ENCODE data around the gene GPC6.

Gene GPC6

DNA sequence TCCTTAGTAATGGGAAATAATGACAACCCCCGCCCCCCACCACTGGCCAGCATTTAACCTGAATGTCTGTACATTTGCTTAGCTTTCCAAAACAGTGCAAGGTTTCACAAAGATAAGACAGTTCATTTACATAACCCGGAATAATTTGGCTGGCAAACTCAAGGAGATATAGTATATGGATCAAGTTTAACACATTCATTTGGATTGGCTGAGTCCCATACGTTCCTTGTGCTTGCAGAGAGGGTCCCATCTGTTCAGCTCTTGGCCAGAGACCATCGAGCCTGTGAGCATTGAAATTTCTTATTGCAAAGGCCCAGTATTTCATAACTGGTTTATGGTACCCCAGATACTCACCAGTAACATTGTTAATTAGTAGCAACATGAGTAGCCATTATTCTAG lies 116.5 kb downstream of the GPC6 start:
- Mint-ChIP-seq H3K4me1 (peaks cover 7% of the 10 kb centered on the region), H3K4me3 (no peak overlapping the region), H3K27me3 (ENCODE audit: low read depth) (no peaks in the 10 kb centered on the region), H3K27ac (peak overlapping the region in 1 of 3 experiments; percentile 1), H3K9me3 (peaks cover 3% of the 10 kb centered on the region), H3K36me3 (ENCODE audit: low read depth) (peaks cover 24% of the 10 kb centered on the region)
- TF ChIP-seq, protein P1, sequence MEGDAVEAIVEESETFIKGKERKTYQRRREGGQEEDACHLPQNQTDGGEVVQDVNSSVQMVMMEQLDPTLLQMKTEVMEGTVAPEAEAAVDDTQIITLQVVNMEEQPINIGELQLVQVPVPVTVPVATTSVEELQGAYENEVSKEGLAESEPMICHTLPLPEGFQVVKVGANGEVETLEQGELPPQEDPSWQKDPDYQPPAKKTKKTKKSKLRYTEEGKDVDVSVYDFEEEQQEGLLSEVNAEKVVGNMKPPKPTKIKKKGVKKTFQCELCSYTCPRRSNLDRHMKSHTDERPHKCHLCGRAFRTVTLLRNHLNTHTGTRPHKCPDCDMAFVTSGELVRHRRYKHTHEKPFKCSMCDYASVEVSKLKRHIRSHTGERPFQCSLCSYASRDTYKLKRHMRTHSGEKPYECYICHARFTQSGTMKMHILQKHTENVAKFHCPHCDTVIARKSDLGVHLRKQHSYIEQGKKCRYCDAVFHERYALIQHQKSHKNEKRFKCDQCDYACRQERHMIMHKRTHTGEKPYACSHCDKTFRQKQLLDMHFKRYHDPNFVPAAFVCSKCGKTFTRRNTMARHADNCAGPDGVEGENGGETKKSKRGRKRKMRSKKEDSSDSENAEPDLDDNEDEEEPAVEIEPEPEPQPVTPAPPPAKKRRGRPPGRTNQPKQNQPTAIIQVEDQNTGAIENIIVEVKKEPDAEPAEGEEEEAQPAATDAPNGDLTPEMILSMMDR (IDR thresholded peaks at IDR 0.05; ENCODE audit: unreplicated experiment in 3 of 3): no peak

DNA sequence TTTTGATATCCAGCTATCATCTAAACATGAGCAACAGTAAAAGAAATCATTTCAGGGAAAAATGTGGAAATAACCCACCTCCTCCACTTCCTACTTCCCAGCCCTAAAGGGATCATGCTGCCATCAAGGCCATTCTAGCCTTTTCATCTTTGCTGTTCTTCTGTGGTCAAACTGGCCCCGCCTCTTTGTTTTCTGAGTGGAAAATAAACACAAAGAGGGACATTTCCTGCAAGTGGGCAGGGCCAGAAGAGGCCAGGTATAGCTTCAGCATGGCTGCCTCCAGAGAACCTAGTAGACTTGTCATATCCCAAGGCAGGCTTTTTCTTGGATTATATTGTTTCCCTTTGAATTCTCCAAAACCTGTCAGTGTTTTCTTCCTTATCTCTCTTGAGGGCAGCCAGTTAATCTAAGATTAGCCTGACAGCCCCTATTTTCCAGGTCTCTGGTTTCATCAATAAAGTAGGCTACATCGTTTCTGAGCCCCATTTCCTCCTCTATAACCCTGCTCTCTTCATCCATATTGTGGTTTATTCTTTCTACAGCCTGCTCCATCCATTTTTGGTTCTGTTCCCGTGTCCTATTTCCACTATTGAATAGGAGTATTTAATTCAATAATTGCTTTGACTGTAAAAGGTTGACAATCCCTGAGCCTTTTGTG lies 117.6 kb downstream of the GPC6 start:
- TF ChIP-seq, protein P1 (IDR thresholded peaks at IDR 0.05; ENCODE audit: unreplicated experiment in 3 of 3): no peak
- H3K27ac Mint-ChIP-seq: peak overlapping the region in 1 of 3 experiments; percentile 12
- peaks cover 24% of the 10 kb centered on the region for H3K36me3 Mint-ChIP-seq (ENCODE audit: low read depth)
- H3K9me3 Mint-ChIP-seq: peaks cover 3% of the 10 kb centered on the region
- no peak overlapping the region for H3K4me3 Mint-ChIP-seq
- peaks cover 17% of the 10 kb centered on the region for H3K4me1 Mint-ChIP-seq
- no peaks in the 10 kb centered on the region for H3K27me3 Mint-ChIP-seq (ENCODE audit: low read depth)

DNA sequence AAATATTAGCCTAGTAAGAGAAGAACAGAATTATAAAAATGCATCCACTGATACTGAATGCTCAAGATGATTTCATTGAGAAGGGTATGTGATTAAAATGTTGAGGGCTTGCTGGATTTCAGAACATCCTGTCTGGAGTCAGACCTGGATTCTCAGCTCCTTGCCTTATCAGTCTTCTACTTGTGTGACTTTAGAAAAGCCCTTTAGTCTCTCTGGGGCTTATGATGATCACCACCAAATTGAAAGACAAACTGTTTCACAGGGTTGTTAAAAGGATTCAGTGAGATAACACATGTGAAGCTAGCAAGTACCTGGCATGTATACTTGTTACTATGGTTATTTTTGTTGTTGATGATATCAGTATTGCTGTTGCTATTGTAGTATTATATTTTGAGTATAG lies 118.4 kb downstream of the GPC6 start:
- H3K4me1 Mint-ChIP-seq: peaks cover 18% of the 10 kb centered on the region
- TF ChIP-seq, protein P1 (IDR thresholded peaks at IDR 0.05; ENCODE audit: unreplicated experiment in 3 of 3): no peak
- H3K36me3 Mint-ChIP-seq (ENCODE audit: low read depth): peaks cover 20% of the 10 kb centered on the region
- H3K4me3 Mint-ChIP-seq: no peak overlapping the region
- H3K9me3 Mint-ChIP-seq: peaks cover 3% of the 10 kb centered on the region
- H3K27me3 Mint-ChIP-seq (ENCODE audit: low read depth): no peaks in the 10 kb centered on the region
- H3K27ac Mint-ChIP-seq: peak overlapping the region in 1 of 3 experiments; percentile 27

DNA sequence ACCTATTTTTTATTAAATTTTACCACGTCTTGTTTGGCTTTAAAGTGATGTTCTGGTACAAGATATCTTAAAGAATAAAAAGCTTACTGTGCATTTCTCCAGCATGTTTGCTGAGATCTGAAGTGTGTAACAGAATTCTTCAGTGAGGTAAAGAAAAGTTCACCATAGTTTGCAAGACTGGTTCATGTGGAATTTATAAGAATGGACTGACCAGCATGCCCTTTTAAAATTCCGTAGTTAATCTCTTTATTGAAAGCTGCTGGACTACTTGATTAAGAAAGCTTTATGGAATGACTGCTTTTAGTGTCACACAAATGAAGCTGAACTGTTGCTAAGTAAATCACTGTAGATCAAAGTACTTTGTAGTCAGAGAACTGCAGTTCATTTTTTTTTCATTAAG lies 119.2 kb downstream of the GPC6 start:
- peaks cover 15% of the 10 kb centered on the region for H3K36me3 Mint-ChIP-seq (ENCODE audit: low read depth)
- peak overlapping the region; percentile 47 to 65 (median 64) for H3K27ac Mint-ChIP-seq
- no peaks in the 10 kb centered on the region for H3K27me3 Mint-ChIP-seq (ENCODE audit: low read depth)
- no peaks in the 10 kb centered on the region for H3K9me3 Mint-ChIP-seq
- TF ChIP-seq, protein P1 (IDR thresholded peaks at IDR 0.05; ENCODE audit: unreplicated experiment in 3 of 3): no peak
- H3K4me3 Mint-ChIP-seq: no peak overlapping the region
- peaks cover 18% of the 10 kb centered on the region for H3K4me1 Mint-ChIP-seq

DNA sequence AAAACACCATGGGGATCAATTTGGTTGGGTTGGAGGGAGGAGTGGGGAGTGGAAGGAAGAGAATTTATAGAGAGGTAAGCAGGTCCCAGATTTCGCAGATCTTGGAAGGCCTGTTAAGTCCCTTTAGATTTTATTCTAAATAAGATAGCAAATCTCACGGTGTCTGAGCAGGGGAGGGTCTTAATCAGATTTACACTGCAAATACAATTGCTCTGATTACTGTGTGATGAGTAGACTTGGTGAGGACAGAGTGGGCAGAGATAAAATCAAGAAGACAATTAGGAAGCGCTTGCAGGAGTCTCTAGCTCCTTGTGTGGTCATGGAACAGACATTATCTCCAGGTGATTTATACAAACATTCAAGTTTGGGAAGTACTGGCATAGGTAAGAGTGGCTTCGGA lies 126.0 kb downstream of the GPC6 start:
- Mint-ChIP-seq H3K27ac (no peak overlapping the region), H3K27me3 (ENCODE audit: low read depth) (no peaks in the 10 kb centered on the region), H3K4me3 (no peak overlapping the region), H3K9me3 (no peaks in the 10 kb centered on the region), H3K36me3 (ENCODE audit: low read depth) (peaks cover 4% of the 10 kb centered on the region), H3K4me1 (peaks cover 11% of the 10 kb centered on the region)
- TF ChIP-seq, protein P1 (IDR thresholded peaks at IDR 0.05; ENCODE audit: unreplicated experiment in 3 of 3): no peak

DNA sequence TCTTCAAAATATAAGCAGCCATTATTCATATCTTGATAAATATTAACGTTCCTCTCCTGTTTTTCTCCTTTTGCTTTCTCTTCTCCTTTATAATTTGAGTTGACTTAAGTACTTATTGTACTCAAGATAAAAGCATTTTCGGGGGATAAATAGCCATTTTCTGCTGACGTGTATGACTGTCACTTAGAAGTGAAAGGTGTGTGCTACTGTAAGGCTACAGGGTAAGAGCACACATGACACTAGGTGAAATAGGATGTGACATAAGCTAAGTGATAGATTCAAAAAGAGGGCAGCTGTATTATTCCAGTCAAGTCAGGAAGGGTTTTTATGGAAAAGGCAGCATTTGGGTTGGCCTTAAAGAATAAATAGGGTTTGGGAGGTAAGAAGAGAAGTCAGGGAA lies 128.5 kb downstream of the GPC6 start:
- Mint-ChIP-seq H3K27me3 (ENCODE audit: low read depth) (no peaks in the 10 kb centered on the region), H3K4me1 (no peaks in the 10 kb centered on the region), H3K4me3 (no peak overlapping the region), H3K27ac (no peak overlapping the region), H3K36me3 (ENCODE audit: low read depth) (peaks cover 4% of the 10 kb centered on the region), H3K9me3 (no peaks in the 10 kb centered on the region)
- TF ChIP-seq, protein P1 (IDR thresholded peaks at IDR 0.05; ENCODE audit: unreplicated experiment in 3 of 3): no peak
